ENCODE data around the gene TMEM183A.

TMEM183A gene

GRCh38 chr1:202972046-202972445 is 35.1 kb upstream of the TMEM183A start:
- Histone ChIP-seq H3K4ac (ENCODE audit: low read depth, low read length) (no peak overlapping the region), H3K36me3 (ENCODE audit: control insufficient read depth in 1 of 2, insufficient read depth in 2 of 2, low read length in 2 of 2) (no peaks in the 10 kb centered on the region), H3K79me1 (ENCODE audit: low read length) (peaks cover 5% of the 10 kb centered on the region), H4K12ac (ENCODE audit: low read depth, low read length) (no peak overlapping the region), H3K4me2 (ENCODE audit: low read length) (no peak overlapping the region), H2BK5ac (ENCODE audit: low read depth, low read length, poor library complexity) (no peak overlapping the region), H2AFZ (ENCODE audit: insufficient read depth, low read length, poor library complexity) (no peak overlapping the region), H3K27me3 (ENCODE audit: insufficient read depth, low read length) (no peaks in the 10 kb centered on the region), H3K4me3 (ENCODE audit: low read depth, low read length) (no peak overlapping the region), H3K27ac (ENCODE audit: low read depth, low read length) (no peak overlapping the region), H4K91ac (ENCODE audit: low read depth, low read length) (no peak overlapping the region), H3K18ac (ENCODE audit: low read length) (no peak overlapping the region), H3K9me3 (ENCODE audit: insufficient read depth, low read depth, low read length) (no peaks in the 10 kb centered on the region), H3K79me2 (ENCODE audit: control insufficient read depth, insufficient read depth, low read length, poor library complexity) (peaks cover 2% of the 10 kb centered on the region), H3K4me1 (ENCODE audit: control insufficient read depth in 1 of 2, insufficient read depth in 2 of 2, low read length in 2 of 2) (peaks cover 4 to 5% of the 10 kb centered on the region in 2 experiments), H3K23ac (ENCODE audit: low read length) (no peak overlapping the region), H2BK12ac (ENCODE audit: low read length) (no peak overlapping the region), H2AK5ac (ENCODE audit: low read length) (no peak overlapping the region), H4K8ac (ENCODE audit: low read depth, low read length) (no peak overlapping the region), H2BK120ac (ENCODE audit: insufficient read depth, low read length, poor library complexity) (no peak overlapping the region), H3K9ac (ENCODE audit: low read length) (no peak overlapping the region), H3K14ac (ENCODE audit: low read length) (no peak overlapping the region)
- no CpG with 5 or more reads among the region's 4 CpGs for WGBS (ENCODE audit: extremely low coverage, insufficient coverage, insufficient read length)
- no peak for DNase-seq

- Histone ChIP-seq H3K79me1 (ENCODE audit: low read length) (no peaks in the 10 kb centered on the region), H3K36me3 (ENCODE audit: control insufficient read depth in 1 of 2, insufficient read depth in 2 of 2, low read length in 2 of 2) (no peaks in the 10 kb centered on the region), H2AFZ (ENCODE audit: insufficient read depth, low read length, poor library complexity) (no peak overlapping the region), H2BK120ac (ENCODE audit: insufficient read depth, low read length, poor library complexity) (no peak overlapping the region), H2BK12ac (ENCODE audit: low read length) (no peak overlapping the region), H3K4me1 (ENCODE audit: control insufficient read depth in 1 of 2, insufficient read depth in 2 of 2, low read length in 2 of 2) (no peaks in the 10 kb centered on the region), H2AK5ac (ENCODE audit: low read length) (no peak overlapping the region), H4K12ac (ENCODE audit: low read depth, low read length) (no peak overlapping the region), H3K27ac (ENCODE audit: low read depth, low read length) (no peak overlapping the region), H2BK5ac (ENCODE audit: low read depth, low read length, poor library complexity) (no peak overlapping the region), H3K9me3 (ENCODE audit: insufficient read depth, low read depth, low read length) (no peaks in the 10 kb centered on the region), H4K8ac (ENCODE audit: low read depth, low read length) (no peak overlapping the region), H3K4ac (ENCODE audit: low read depth, low read length) (no peak overlapping the region), H3K18ac (ENCODE audit: low read length) (no peak overlapping the region), H3K23ac (ENCODE audit: low read length) (no peak overlapping the region), H3K27me3 (ENCODE audit: insufficient read depth, low read length) (no peaks in the 10 kb centered on the region), H3K4me2 (ENCODE audit: low read length) (no peak overlapping the region), H4K91ac (ENCODE audit: low read depth, low read length) (no peak overlapping the region), H3K14ac (ENCODE audit: low read length) (no peak overlapping the region), H3K9ac (ENCODE audit: low read length) (no peak overlapping the region), H3K79me2 (ENCODE audit: control insufficient read depth, insufficient read depth, low read length, poor library complexity) (no peaks in the 10 kb centered on the region), H3K4me3 (ENCODE audit: low read depth, low read length) (no peak overlapping the region)
- no peak for DNase-seq
- no CpG with 5 or more reads among the region's 3 CpGs for WGBS (ENCODE audit: extremely low coverage, insufficient coverage, insufficient read length)
Measured at GRCh38 chr1:202974856-202975255, 32.3 kb upstream of the TMEM183A start.

- Histone ChIP-seq H4K12ac (ENCODE audit: low read depth, low read length) (no peak overlapping the region), H3K9me3 (ENCODE audit: insufficient read depth, low read depth, low read length) (no peaks in the 10 kb centered on the region), H3K18ac (ENCODE audit: low read length) (no peak overlapping the region), H4K8ac (ENCODE audit: low read depth, low read length) (no peak overlapping the region), H2BK120ac (ENCODE audit: insufficient read depth, low read length, poor library complexity) (no peak overlapping the region), H2AFZ (ENCODE audit: insufficient read depth, low read length, poor library complexity) (no peak overlapping the region), H3K36me3 (ENCODE audit: control insufficient read depth in 1 of 2, insufficient read depth in 2 of 2, low read length in 2 of 2) (no peaks in the 10 kb centered on the region), H3K27me3 (ENCODE audit: insufficient read depth, low read length) (no peaks in the 10 kb centered on the region), H2BK5ac (ENCODE audit: low read depth, low read length, poor library complexity) (no peak overlapping the region), H3K4ac (ENCODE audit: low read depth, low read length) (no peak overlapping the region), H3K79me1 (ENCODE audit: low read length) (no peaks in the 10 kb centered on the region), H3K79me2 (ENCODE audit: control insufficient read depth, insufficient read depth, low read length, poor library complexity) (no peaks in the 10 kb centered on the region), H3K4me3 (ENCODE audit: low read depth, low read length) (no peak overlapping the region), H3K9ac (ENCODE audit: low read length) (no peak overlapping the region), H2AK5ac (ENCODE audit: low read length) (no peak overlapping the region), H3K23ac (ENCODE audit: low read length) (no peak overlapping the region), H3K4me2 (ENCODE audit: low read length) (no peak overlapping the region), H4K91ac (ENCODE audit: low read depth, low read length) (no peak overlapping the region), H3K14ac (ENCODE audit: low read length) (no peak overlapping the region), H2BK12ac (ENCODE audit: low read length) (no peak overlapping the region), H3K4me1 (ENCODE audit: control insufficient read depth in 1 of 2, insufficient read depth in 2 of 2, low read length in 2 of 2) (no peaks in the 10 kb centered on the region), H3K27ac (ENCODE audit: low read depth, low read length) (no peak overlapping the region)
- DNase-seq, result no peak
- WGBS (ENCODE audit: extremely low coverage, insufficient coverage, insufficient read length), result no CpG with 5 or more reads among the region's 3 CpGs
Measured at GRCh38 chr1:202976633-202977032, 30.5 kb upstream of the TMEM183A start.

GRCh38 chr1:202979459-202979858 is 27.7 kb upstream of the TMEM183A start:
- Histone ChIP-seq H3K4me1 (ENCODE audit: control insufficient read depth in 1 of 2, insufficient read depth in 2 of 2, low read length in 2 of 2) (no peaks in the 10 kb centered on the region), H4K8ac (ENCODE audit: low read depth, low read length) (no peak overlapping the region), H3K4ac (ENCODE audit: low read depth, low read length) (no peak overlapping the region), H3K36me3 (ENCODE audit: control insufficient read depth in 1 of 2, insufficient read depth in 2 of 2, low read length in 2 of 2) (no peaks in the 10 kb centered on the region), H3K9me3 (ENCODE audit: insufficient read depth, low read depth, low read length) (no peaks in the 10 kb centered on the region), H3K27ac (ENCODE audit: low read depth, low read length) (no peak overlapping the region), H3K9ac (ENCODE audit: low read length) (no peak overlapping the region), H2BK12ac (ENCODE audit: low read length) (no peak overlapping the region), H3K79me2 (ENCODE audit: control insufficient read depth, insufficient read depth, low read length, poor library complexity) (no peaks in the 10 kb centered on the region), H2BK120ac (ENCODE audit: insufficient read depth, low read length, poor library complexity) (no peak overlapping the region), H3K27me3 (ENCODE audit: insufficient read depth, low read length) (no peaks in the 10 kb centered on the region), H3K23ac (ENCODE audit: low read length) (no peak overlapping the region), H3K14ac (ENCODE audit: low read length) (no peak overlapping the region), H3K18ac (ENCODE audit: low read length) (no peak overlapping the region), H4K12ac (ENCODE audit: low read depth, low read length) (no peak overlapping the region), H2AFZ (ENCODE audit: insufficient read depth, low read length, poor library complexity) (no peak overlapping the region), H2AK5ac (ENCODE audit: low read length) (no peak overlapping the region), H3K4me3 (ENCODE audit: low read depth, low read length) (no peak overlapping the region), H2BK5ac (ENCODE audit: low read depth, low read length, poor library complexity) (no peak overlapping the region), H3K79me1 (ENCODE audit: low read length) (no peaks in the 10 kb centered on the region), H3K4me2 (ENCODE audit: low read length) (no peak overlapping the region), H4K91ac (ENCODE audit: low read depth, low read length) (no peak overlapping the region)
- no peak for DNase-seq
- no CpG with 5 or more reads among the region's 2 CpGs for WGBS (ENCODE audit: extremely low coverage, insufficient coverage, insufficient read length)
